Naive thymus-derived CD4-positive, alpha-beta T cell (primary cell): ENCODE measurements around the gene RAB7A. TPM values are rescaled to one million over a fixed set of nuclear protein-coding genes. Genes with fewer than 3 reads are reported as not detected.
"Not testable (repeated sequence)": the region's sequence is repeated elsewhere in the genome, so short reads cannot be mapped to it uniquely, and the experiment has no call there.

Experiments
- ATAC-seq: fragments of 150-1000 bp; cut with Tn5 transposase; 2 replicates; pipeline ENCODE4 v1.10.0; 2021; ENCODE audit warnings: mild to moderate bottlenecking, moderate library complexity
- CTCF ChIA-PET: fragments of 350-600 bp; sonication (Branson Sonifier 250); formaldehyde crosslinking; loops from one replicate; lab custom pipeline; 2021; ENCODE audit warnings: antibody characterized with exemption; lab: Charles Lee
- POLR2A ChIA-PET: fragments of 350-600 bp; sonication (Branson Sonifier 250); formaldehyde crosslinking; loops from one replicate; lab custom pipeline; 2021; ENCODE audit warnings: antibody characterized with exemption, inconsistent platforms; lab: Charles Lee
- DNase-seq, 9 donors: peaks; one replicate each; pipeline versions ENCODE4 v3.0.0 to v3.0.0-alpha.2; 2020 to 2022; ENCODE audit warnings: mixed read lengths in 1 of 9
- H3K27ac ChIP-seq: one replicate; pipeline ENCODE4 v1.7.0; 2013; ENCODE audit warnings: mild to moderate bottlenecking, low read depth, low read length, moderate library complexity
- H3K27me3 ChIP-seq, 2 donors: one replicate each; pipeline ENCODE4 v1.7.0; 2013; ENCODE audit warnings: low read length in 2 of 2, mild to moderate bottlenecking in 2 of 2, moderate library complexity in 2 of 2; ENCODE audit not compliant: control insufficient read depth in 2 of 2, insufficient read depth in 2 of 2
- H3K36me3 ChIP-seq, 3 experiments: 1 replicate in 2 of 3; 2 replicates in 1 of 3; pipeline ENCODE4 v1.7.0; 2013; ENCODE audit warnings: low read length in 3 of 3, mild to moderate bottlenecking in 3 of 3, moderate library complexity in 1 of 3; ENCODE audit not compliant: insufficient read depth in 3 of 3, control insufficient read depth in 2 of 3
- H3K4me1 ChIP-seq, 2 donors: one replicate each; pipeline ENCODE4 v1.7.0; 2013; ENCODE audit warnings: low read length in 2 of 2, mild to moderate bottlenecking in 2 of 2, moderate library complexity in 1 of 2; ENCODE audit not compliant: control insufficient read depth in 2 of 2, insufficient read depth in 2 of 2
- H3K4me3 ChIP-seq: 2 replicates; pipeline ENCODE4 v1.7.0; 2013; ENCODE audit warnings: mild to moderate bottlenecking, low read length
- H3K9me3 ChIP-seq, 3 experiments: 1 replicate in 2 of 3; 2 replicates in 1 of 3; pipeline ENCODE4 v1.7.0; 2013; ENCODE audit warnings: low read length in 3 of 3; ENCODE audit not compliant: control insufficient read depth in 2 of 3
- H3K27ac Mint-ChIP-seq, 9 donors: one replicate each; pipeline ENCODE4 v1.8.0; 2020 to 2022; ENCODE audit warnings: mixed read lengths in 9 of 9, mild to moderate bottlenecking in 8 of 9, moderate library complexity in 5 of 9, inconsistent platforms in 2 of 9
- H3K27me3 Mint-ChIP-seq, 5 donors: one replicate each; pipeline ENCODE4 v1.8.0; 2021 to 2022; ENCODE audit warnings: mixed read lengths in 5 of 5, mild to moderate bottlenecking in 1 of 5
- H3K36me3 Mint-ChIP-seq, 5 donors: one replicate each; pipeline ENCODE4 v1.8.0; 2020 to 2022; ENCODE audit warnings: mixed read lengths in 5 of 5, mild to moderate bottlenecking in 3 of 5, inconsistent platforms in 1 of 5
- H3K4me1 Mint-ChIP-seq, 7 donors: one replicate each; pipeline ENCODE4 v1.8.0; 2020 to 2022; ENCODE audit warnings: mixed read lengths in 7 of 7, mild to moderate bottlenecking in 3 of 7, inconsistent platforms in 1 of 7
- H3K4me3 Mint-ChIP-seq, 10 donors: one replicate each; pipeline ENCODE4 v1.8.0; 2020 to 2022; ENCODE audit warnings: mild to moderate bottlenecking in 10 of 10, mixed read lengths in 10 of 10, moderate library complexity in 6 of 10, inconsistent platforms in 2 of 10
- H3K9me3 Mint-ChIP-seq, 11 donors: one replicate each; pipeline ENCODE4 v1.8.0; 2020 to 2022; ENCODE audit warnings: mixed read lengths in 11 of 11, mild to moderate bottlenecking in 4 of 11, inconsistent platforms in 1 of 11, moderate library complexity in 1 of 11
- intact Hi-C, 2 donors: fragments of 100-400 bp; cut with micrococcal nuclease; formaldehyde crosslinking; loops; one replicate each; pipeline ENCODE4 v1.15.1; 2023
- polyA plus RNA-seq, 2 donors: library from polyadenylated mRNA; unstranded; fragments of 300-500 nt; fragmentation: Illumina TruSeq; gene quantifications; one replicate each; pipeline ENCODE4 v1.2.3, GENCODE V29; 2021
- total RNA-seq, 6 experiments: library from RNA in 5 of 6; stranded (reverse) in 5 of 6; gene quantifications; 1 replicate in 5 of 6; 2 replicates in 1 of 6; pipeline ENCODE4 v1.2.3 and lab custom pipeline; 2021 to 2026

The RAB7A gene
- total and polyA plus RNA-seq, 7 experiments from 2014 or later, result 124 to 249 (median 175) TPM

DNA sequence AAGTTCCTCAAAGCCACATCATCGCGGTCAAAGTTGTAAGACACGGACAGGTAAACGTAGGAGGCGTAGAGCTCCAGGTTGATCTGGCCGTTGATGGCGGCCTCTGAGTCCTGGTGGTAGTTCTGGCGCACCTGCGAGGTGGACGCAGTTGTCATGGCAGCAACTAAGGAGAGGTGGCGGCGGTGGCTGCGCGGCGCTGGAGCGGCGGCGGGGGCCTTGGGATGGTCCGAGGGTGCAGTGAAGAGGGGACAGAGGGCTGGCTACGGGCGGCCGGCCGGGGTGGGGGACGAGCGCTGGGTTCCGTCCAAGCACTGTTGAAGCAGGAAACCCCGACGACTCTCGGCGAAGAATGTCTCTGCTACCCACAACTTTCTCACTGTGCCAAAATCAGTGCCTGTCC, 38.9 kb downstream of the RAB7A start:
- Mint-ChIP-seq H3K27ac (peak overlapping the region in 6 of 9 donors; percentile 5 to 74 (median 62)), H3K27me3 (no peaks in the 10 kb centered on the region), H3K36me3 (peaks cover 5 to 25% (median 18%) of the 10 kb centered on the region in 5 donors), H3K9me3 (peaks cover 0 to 1% (median 0%) of the 10 kb centered on the region in 11 donors), H3K4me3 (peak overlapping the region in 3 of 10 donors; percentile 3 to 48 (median 24)), H3K4me1 (peaks cover 59 to 98% (median 92%) of the 10 kb centered on the region in 7 donors)
- peaks cover 0 to 16% (median 0%) of the 10 kb centered on the region in 3 experiments for H3K36me3 ChIP-seq
- peaks cover 20 to 27% of the 10 kb centered on the region in 2 donors for H3K4me1 ChIP-seq
- CTCF ChIA-PET, result no interaction called here
- intact Hi-C loops, result no loop called here
- ATAC-seq, result no peak
- POLR2A ChIA-PET, result no interaction called here
- H3K27me3 ChIP-seq, result no peaks in the 10 kb centered on the region
- no peak overlapping the region for H3K27ac ChIP-seq
- no peaks in the 10 kb centered on the region for H3K9me3 ChIP-seq
- H3K4me3 ChIP-seq, result no peak overlapping the region
- DNase-seq, result no peak

GRCh38 chr3:128767094-128767750, 41.2 kb downstream of the RAB7A start:
- H3K27me3 Mint-ChIP-seq, result no peaks in the 10 kb centered on the region
- ATAC-seq (no peak), DNase-seq (no peak)
- peak overlapping the region in 8 of 9 donors; percentile 14 to 85 (median 62) for H3K27ac Mint-ChIP-seq
- H3K4me3 Mint-ChIP-seq, result peak overlapping the region in 9 of 10 donors; percentile 1 to 75 (median 48)
- POLR2A ChIA-PET, result no interaction called here
- peaks cover 53 to 98% (median 90%) of the 10 kb centered on the region in 7 donors for H3K4me1 Mint-ChIP-seq
- Histone ChIP-seq H3K4me1 (peaks cover 18 to 23% of the 10 kb centered on the region in 2 donors), H3K9me3 (no peaks in the 10 kb centered on the region), H3K36me3 (peaks cover 0 to 16% (median 0%) of the 10 kb centered on the region in 3 experiments), H3K27ac (no peak overlapping the region), H3K4me3 (no peak overlapping the region), H3K27me3 (no peaks in the 10 kb centered on the region)
- H3K9me3 Mint-ChIP-seq, result peaks cover 0 to 5% (median 0%) of the 10 kb centered on the region in 11 donors
- CTCF ChIA-PET, result no interaction called here
- intact Hi-C loops, result no loop called here
- peaks cover 5 to 36% (median 18%) of the 10 kb centered on the region in 5 donors for H3K36me3 Mint-ChIP-seq

DNA sequence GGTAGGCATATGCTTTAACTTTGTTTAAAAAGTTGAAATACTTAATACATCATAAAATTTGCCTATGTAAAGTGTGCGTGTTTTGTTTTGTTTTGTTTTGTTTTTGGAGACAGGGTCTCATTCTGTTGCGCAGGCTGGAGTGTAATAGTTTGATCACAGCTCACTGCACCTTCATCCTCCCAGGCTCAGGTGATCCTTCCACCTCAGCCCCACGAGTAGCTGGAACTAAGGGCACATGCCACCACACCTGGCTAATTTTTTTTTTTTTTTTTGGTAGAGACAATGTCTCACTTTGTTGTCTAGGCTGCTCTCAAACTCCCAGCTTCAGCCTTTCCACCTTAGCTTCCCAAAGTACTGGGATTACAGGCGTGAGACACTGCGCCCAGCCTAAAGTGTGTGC, 42.5 kb downstream of the RAB7A start:
- Mint-ChIP-seq H3K27ac (peak overlapping the region in 6 of 9 donors; percentile 1 to 59 (median 38)), H3K4me1 (peaks cover 48 to 93% (median 86%) of the 10 kb centered on the region in 7 donors), H3K27me3 (no peaks in the 10 kb centered on the region), H3K4me3 (peak overlapping the region in 6 of 10 donors; percentile 8 to 65 (median 34)), H3K9me3 (peaks cover 0 to 9% (median 0%) of the 10 kb centered on the region in 11 donors), H3K36me3 (peaks cover 5 to 36% (median 22%) of the 10 kb centered on the region in 5 donors)
- intact Hi-C loops, result no loop called here
- ChIA-PET POLR2A (interaction anchor here (0.6 to 1.0 kb wide), 4 partner anchors 36 to 88 kb away, joined by 3 read pairs; no protein-coding TSS in a partner anchor), CTCF (interaction anchor here (0.7 to 1.0 kb wide), 2 partner anchors 10 to 69 kb away, joined by 3 read pairs; no protein-coding TSS in a partner anchor)
- DNase-seq, result no peak
- H3K36me3 ChIP-seq, result peaks cover 0 to 16% (median 0%) of the 10 kb centered on the region in 3 experiments
- no peak overlapping the region for H3K27ac ChIP-seq
- H3K4me3 ChIP-seq, result no peak overlapping the region
- no peak for ATAC-seq
- no peaks in the 10 kb centered on the region for H3K27me3 ChIP-seq
- no peaks in the 10 kb centered on the region for H3K9me3 ChIP-seq
- peaks cover 18 to 23% of the 10 kb centered on the region in 2 donors for H3K4me1 ChIP-seq

DNA sequence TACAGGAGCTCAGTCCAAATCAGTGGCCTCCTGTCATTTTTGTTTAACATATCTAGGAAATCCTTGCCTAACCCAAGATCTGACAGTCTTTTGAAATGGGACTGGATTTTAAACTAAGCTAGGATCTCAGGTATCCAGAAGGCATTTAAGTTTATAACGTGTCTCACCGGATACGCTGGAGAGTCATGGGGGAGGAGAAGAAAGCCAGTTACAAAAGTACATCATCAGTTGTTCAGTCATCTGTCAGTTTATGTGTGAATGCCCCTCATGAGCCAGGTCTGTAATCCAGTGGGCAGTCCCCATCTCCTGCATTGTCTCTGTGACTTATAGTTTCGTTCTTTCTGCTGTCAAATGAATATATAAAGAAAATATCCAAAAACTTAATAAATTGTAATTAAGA, 44.4 kb downstream of the RAB7A start:
- peaks cover 45 to 86% (median 82%) of the 10 kb centered on the region in 7 donors for H3K4me1 Mint-ChIP-seq
- ChIA-PET CTCF (interaction anchor here (1.0 to 1.6 kb wide), 2 partner anchors 9 to 24 kb away, joined by 4 to 9 read pairs; no protein-coding TSS in a partner anchor), POLR2A (interaction anchor here (0.9 kb wide), 1 partner anchor 45 kb away, joined by 3 read pairs; the partner anchor contains the start of gene RAB7A)
- H3K27ac Mint-ChIP-seq, result peak overlapping the region in 7 of 9 donors; percentile 22 to 60 (median 41)
- ATAC-seq, result no peak
- Histone ChIP-seq H3K4me3 (no peak overlapping the region), H3K27me3 (no peaks in the 10 kb centered on the region), H3K27ac (no peak overlapping the region), H3K4me1 (peaks cover 24 to 26% of the 10 kb centered on the region in 2 donors), H3K36me3 (peaks cover 0 to 2% (median 0%) of the 10 kb centered on the region in 3 experiments), H3K9me3 (no peaks in the 10 kb centered on the region)
- peak overlapping the region in 1 of 10 donors; percentile 42 for H3K4me3 Mint-ChIP-seq
- no peaks in the 10 kb centered on the region for H3K27me3 Mint-ChIP-seq
- no peak for DNase-seq
- H3K36me3 Mint-ChIP-seq, result peaks cover under 1 to 26% (median 18%) of the 10 kb centered on the region in 5 donors
- H3K9me3 Mint-ChIP-seq, result peaks cover 0 to 9% (median 0%) of the 10 kb centered on the region in 11 donors
- intact Hi-C loops, result no loop called here

- H3K9me3 ChIP-seq, H3K27me3 Mint-ChIP-seq, POLR2A ChIA-PET, intact Hi-C loops, H3K27me3 ChIP-seq, H3K36me3 ChIP-seq, H3K4me3 Mint-ChIP-seq, H3K27ac ChIP-seq, H3K9me3 Mint-ChIP-seq, H3K4me3 ChIP-seq, H3K27ac Mint-ChIP-seq, CTCF ChIA-PET, ATAC-seq, DNase-seq: not testable (repeated sequence)
- peaks cover 0 to 38% (median 16%) of the 10 kb centered on the region in 5 donors for H3K36me3 Mint-ChIP-seq
- H3K4me1 Mint-ChIP-seq, result peaks cover 32 to 86% (median 84%) of the 10 kb centered on the region in 7 donors
- peaks cover 10 to 16% of the 10 kb centered on the region in 2 donors for H3K4me1 ChIP-seq
Measured at GRCh38 chr3:128773189-128773588, 47.2 kb downstream of the RAB7A start.

- Mint-ChIP-seq H3K4me1 (peaks cover 32 to 86% (median 84%) of the 10 kb centered on the region in 7 donors), H3K36me3 (peaks cover 0 to 38% (median 16%) of the 10 kb centered on the region in 5 donors), H3K27ac (peak overlapping the region in 1 of 9 donors; percentile 48), H3K4me3 (peak overlapping the region in 1 of 10 donors; percentile 16)
- H3K4me3 ChIP-seq, POLR2A ChIA-PET, H3K36me3 ChIP-seq, DNase-seq, intact Hi-C loops, H3K9me3 Mint-ChIP-seq, H3K27me3 ChIP-seq, H3K27ac ChIP-seq, H3K9me3 ChIP-seq, CTCF ChIA-PET, ATAC-seq, H3K27me3 Mint-ChIP-seq: not testable (repeated sequence)
- H3K4me1 ChIP-seq, result peaks cover 6 to 19% of the 10 kb centered on the region in 2 donors
Measured at GRCh38 chr3:128773592-128773991, 47.6 kb downstream of the RAB7A start.
